CD4-positive, alpha-beta T cell treated with Interleukin-4 for 4 hours (primary cell): ENCODE measurements around the gene SIL1.
"Not testable (repeated sequence)": the region's sequence is repeated elsewhere in the genome, so short reads cannot be mapped to it uniquely, and the experiment has no call there.

Source experiments
- DNase-seq: peaks from one replicate; pipeline ENCODE4 v3.0.0-alpha.2; 2020

Gene SIL1

DNA sequence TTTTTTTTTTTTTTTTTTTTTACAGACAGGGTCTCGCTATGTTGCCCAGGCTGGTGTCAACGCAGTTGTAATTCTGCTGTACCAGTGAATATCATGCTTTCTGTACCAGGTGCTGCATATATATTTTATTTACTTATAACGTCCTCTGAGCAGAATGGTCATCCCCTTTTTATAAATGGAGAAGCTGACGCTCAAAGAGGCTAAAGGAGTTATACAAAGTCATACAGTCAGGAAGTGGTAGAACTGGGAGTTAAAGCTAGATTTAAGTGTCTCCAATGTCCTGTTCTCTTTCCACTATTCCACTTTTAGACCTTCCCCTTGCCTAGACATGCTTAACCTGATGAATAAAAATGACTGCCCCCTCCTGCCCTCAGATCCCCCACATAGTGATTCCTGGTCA, 1.2 kb upstream of the SIL1 start:
- no peak for DNase-seq

DNA sequence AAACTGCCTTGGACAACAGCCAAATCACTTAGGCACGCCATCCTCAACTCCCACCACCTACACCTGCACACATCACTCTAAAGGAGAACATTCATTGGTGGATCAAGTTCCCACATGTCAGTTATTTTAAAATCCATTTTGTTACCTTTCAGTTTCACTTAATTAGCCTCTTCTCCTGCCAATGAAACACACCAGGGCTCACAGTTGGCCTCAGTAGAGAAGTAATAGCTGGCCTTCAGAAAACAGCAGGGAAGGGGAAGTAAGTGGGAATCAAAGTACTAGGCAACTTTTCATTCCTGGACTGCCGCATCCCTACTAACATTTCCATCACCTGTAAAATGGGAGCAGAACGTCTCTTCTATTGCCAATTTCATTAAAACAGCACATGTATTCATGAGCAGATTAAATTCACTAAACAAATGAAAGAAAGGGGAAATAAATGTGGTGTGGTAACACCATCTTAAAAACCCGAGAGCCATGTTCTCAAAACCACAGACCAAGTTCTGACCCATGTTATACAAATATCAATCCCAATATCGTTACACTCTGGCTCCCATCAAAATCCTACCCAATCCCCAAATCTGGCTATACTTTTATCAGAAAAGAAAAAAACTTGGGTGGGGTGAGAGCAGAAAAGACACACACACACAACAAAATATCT, 1.7 kb downstream of the SIL1 start:
- no peak for DNase-seq

DNA sequence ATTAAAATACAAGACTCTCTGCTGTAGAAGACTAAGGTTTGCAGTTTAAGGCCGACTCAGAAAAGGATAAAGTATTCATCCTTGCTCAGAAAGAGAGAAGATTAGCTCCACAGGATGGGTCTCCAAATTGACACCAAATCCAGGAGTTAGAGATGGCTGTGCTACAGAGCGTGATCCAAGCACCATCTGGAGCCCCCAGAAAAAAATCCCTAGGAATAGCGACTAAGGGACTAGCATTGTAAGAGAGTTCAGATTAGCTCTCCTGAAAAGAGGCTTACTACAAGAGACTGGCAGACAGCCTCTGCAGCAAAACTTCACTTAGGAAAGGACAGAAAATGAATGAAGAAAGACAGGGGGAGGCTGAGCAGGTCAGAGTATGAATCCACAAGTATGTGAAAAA, 3.7 kb downstream of the SIL1 start:
- DNase-seq: no peak

DNA sequence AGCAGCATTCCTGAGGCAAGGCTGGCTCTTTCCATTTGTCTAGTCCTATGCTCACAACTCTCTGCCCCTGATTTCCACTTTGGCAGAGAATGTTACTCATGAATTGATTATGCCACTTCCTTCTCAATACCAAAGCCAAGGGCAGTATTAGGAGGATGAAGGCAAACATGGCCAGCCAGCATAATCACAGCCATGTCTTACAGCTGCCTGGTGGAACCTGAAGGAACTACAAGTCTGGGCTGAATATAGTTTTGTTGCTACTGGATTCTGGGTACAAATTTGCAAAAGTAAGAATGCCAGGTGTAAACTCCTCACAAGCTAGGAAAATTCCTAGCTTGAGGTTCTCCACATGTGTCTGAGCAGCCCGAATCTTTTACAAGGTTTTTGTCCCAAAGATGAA, 4.2 kb downstream of the SIL1 start:
- no peak for DNase-seq

DNA sequence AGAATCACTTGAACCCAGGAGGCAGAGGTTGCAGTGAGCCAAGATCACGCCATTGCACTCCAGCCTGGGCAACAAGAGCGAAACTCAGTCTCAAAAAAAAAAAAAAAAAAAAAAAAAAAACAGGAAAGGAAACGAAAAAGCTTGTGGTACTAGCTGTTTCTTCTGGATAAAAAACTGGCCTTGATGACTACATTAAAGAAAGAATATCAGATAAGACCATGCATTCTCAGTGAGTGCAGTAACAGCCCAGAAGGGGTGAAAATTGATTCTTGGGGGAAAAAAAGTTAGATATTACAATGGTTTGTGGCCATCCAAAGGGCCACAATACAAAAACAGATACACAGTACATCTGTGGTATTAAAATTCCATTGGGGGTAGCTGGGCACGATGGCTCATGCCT, 5.3 kb downstream of the SIL1 start:
- DNase-seq: not testable (repeated sequence)

DNA sequence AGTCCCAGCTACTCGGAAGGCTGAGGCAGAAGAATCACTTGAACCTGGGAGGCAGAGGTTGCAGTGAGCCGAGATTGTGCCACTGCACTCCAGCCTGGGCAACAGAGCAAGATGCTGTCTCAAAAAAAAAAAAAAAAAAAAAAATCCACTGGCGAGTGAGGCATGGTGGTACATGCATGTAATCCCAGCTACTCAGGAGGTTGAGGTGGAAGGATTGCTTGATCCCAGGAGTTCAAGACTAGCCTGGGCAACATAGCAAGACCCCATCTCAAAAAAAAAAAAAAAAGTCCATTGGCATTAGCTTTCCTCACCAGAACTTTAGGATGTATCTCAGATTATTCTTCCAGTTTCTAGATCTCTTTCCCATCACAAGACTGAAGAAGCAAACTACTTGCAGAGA, 6.2 kb downstream of the SIL1 start:
- DNase-seq: not testable (repeated sequence)

DNA sequence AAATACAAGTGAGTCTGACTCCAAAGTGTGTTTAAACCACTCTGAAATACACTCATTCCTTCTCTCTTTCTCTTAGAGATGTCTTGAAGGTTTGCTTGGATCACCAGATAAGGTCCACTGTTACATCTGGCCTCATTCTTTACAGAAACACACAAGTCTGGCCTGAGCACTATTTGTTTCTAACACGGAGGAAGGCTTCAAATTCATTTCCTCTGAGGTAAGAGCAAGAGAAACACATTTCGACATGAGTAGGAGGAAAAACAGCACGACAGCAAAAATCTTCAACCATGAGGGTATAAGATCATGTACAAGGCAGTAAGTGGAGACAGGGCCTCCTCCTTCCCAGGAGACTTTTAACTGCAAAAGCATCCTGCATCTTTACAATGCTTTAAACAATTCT, 8.0 kb downstream of the SIL1 start:
- DNase-seq: no peak

DNA sequence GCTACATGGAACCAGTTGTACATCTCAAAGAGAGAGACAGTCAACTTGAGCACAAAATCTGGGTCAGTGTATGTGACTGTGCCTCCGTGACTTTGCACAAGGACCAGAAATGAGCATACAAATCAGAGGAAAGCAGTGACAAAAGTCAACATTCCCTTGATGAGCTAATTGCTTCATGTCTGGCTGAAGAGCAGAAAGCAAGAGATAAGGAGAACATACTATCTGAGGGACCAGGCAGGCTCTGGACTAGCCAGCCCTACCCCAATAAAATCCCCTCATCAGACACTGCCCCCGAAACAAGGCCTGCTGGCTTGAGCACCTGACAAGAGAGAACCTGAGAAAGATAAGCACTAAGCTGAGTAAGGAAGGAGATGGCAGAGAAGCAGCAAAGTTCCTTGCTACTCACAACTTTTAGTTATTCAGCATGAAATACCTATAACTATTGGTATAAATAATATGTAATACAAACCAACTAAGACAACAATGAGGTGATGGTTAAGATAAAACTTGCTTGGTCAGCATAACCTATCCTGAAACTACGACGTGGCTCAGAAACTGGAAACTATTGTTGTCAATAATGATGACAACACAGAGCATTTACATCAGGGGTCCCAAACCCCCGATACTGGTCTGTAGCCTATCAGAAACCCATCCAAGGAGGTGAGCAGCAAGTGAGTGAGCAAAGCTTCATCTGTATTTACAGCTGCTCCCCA, 9.5 kb downstream of the SIL1 start:
- no peak for DNase-seq

DNA sequence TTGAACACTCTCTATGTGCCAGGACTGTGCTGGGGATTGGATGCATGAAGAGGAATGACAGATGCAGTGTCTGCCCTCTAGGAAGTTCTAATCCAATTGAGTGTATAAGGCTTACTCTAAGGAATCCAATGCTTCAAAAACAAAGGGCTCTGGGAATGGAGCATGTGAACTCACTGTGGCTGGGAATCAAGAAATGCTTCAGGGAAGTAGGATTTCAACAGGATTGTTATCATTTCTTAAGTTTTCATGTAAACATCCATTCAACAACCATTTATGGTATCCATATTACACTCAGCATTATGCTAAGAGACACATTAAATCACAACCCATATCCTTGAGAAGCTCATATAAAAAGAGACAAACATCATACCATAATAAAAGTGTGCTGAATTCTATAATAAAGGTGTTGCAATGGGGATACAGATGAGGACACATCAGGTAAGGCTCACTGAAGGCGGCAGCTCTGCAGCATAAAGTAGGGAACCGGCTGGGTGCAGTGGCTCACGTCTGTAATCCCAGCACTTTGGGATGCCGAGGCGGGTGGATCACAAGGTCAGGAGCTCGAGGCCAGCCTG, 11.3 kb downstream of the SIL1 start:
- no peak for DNase-seq

DNA sequence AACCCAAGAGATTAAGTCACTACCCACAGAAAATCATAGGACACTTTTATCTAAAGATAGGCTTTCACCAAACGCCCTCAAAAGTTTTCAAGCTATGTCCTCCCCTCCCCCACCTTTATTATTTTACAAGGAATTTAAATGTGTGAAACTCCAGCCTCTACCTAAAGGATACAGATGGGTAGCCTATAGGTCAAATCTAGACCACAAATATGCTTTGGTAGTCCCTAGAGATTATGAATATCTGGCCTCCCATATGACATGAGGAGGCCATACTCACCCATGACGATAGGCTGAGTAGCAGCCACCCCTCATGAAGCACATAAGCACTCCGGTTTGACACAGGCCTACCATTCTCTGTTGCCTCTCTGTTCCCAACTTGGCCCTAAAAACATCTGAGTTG, 11.9 kb downstream of the SIL1 start:
- DNase-seq: no peak

DNA sequence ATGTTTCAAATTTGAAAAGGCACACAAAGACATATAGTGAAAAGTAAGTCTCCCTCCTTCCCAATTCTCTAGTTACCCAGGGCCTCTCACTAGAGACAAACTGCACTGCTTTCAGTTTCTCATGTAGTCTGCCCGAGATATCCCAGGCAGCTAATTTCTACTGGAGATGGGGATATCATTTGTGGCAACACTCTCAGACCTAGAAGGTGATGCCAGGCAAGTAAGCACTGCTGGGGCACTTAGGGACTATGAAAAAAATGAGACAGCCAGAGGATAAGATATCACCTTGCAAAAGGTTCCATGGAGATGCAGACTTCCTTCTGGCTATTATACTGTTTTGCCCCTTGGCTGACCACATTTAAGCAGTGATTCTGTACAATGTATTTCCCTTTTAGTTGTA, 12.6 kb downstream of the SIL1 start:
- no peak for DNase-seq

DNA sequence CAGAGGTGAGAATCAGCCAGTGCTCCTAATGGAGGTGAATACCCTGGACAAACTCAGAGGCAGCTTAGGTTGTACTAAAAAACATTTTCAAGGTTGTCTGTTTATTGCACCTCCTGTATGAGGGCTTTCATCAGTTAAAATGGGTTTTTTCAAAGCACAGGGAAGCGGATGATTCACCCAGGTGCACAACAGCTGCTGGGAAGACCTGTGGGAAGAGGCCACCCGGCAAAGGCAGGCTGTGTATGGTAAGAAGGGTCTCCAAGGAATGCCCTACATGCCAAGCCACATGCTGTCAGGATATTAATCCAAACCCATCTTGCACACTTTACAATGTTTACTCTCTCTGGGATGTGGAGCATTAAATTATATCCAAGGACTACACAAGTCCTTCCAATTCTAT, 14.7 kb downstream of the SIL1 start:
- no peak for DNase-seq

DNA sequence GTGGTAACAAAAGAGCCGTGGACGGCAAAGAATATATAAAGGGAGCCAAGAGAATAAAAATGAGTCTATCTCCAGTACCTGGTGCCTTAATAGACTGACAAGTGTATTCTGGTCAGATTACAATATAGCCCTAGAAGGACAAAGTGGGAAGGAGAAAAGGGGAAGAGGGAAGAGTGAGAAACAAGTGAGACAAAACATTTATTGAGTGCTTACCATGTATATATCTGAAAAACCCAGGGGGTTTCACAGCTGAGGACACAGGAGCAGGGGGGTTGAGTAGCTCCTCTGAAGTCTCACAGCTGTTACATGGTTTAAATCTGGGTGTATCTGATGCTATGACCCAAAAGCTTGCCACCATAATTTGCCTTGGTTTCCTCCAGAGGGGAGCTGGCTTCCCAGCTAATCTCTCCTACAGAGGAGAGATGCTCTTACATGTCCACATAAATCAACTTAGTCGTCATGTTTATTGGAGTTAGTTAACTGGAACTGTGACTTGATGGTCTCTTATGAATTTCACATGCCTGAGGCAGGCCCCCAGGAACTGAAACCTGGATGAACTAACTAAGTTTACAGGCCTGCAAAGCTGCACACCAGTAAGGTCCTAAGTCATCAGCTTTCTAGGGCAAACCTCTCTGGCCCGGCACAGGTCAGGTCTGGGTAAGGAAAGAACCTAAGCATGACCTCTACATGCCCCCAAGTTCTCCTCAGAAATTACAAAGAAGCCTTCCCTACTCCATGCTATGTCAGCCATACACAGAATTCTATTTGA, 15.5 kb downstream of the SIL1 start:
- DNase-seq: no peak

DNA sequence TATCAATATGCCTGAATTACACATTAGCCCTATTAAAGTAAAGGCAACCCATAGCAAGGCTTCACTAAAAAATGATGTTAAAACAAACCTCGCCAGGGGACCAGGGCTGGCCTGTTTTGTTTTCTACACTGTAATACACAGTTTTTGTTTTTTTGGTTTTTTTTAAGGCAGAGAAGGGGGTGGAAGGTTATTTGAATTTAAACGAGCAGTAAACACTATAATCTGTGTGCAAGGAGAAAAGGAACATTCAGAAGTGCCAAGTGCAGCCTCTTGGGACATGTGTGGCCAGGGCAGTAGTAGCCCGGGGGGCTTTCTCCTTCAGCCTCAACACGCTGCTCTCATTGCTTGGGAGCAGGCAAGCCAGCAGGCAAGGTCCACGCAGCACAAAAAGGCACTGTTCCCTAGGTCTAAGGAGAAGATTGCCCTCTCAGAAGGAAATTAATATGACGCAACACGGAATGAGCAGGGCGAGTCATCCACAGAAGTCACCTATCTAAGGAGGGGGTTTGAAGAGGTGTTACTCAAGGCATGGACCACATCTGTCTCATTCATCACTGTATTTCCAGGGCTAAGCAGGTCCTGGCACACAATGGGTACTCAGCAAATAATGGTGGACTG, 16.2 kb downstream of the SIL1 start:
- DNase-seq: no peak

DNA sequence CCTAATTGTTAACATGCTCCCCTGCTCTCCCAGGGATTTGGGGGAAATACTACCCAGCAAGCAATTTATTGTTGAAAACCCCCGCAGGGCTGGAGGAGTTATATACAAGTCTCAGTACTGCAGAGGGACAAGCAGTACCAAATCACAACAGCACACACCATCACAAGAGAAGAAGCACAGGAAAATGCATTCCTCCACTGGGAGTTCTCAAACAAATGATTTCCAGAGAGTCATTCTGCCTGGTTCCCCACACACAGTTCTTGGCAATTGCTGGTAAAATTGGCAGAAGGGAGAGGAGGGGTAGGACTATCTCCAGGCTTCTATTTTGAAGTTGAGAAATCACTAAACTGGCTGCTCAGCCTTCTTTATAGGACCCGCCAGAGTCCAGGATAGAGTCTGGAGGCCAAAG, 16.8 kb downstream of the SIL1 start:
- DNase-seq: no peak

DNA sequence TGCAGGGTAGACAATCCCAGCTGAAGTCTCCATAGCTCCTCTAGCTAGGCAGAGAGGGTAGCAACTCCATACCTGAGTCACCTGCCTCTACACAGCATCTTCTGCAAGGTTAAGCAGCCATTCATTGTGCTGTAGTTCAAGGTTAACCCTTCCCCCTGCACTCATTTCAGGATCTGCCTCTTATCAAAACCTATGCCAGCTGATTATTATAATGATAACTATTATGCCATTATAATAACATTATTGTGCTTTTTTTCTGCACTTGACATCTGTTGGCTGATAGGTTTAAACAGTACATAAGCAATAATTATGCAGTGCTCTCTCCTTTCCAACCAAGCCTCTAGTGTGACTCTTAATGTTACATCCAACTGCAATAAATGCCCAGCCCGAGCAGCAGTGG, 17.3 kb downstream of the SIL1 start:
- DNase-seq: no peak

DNA sequence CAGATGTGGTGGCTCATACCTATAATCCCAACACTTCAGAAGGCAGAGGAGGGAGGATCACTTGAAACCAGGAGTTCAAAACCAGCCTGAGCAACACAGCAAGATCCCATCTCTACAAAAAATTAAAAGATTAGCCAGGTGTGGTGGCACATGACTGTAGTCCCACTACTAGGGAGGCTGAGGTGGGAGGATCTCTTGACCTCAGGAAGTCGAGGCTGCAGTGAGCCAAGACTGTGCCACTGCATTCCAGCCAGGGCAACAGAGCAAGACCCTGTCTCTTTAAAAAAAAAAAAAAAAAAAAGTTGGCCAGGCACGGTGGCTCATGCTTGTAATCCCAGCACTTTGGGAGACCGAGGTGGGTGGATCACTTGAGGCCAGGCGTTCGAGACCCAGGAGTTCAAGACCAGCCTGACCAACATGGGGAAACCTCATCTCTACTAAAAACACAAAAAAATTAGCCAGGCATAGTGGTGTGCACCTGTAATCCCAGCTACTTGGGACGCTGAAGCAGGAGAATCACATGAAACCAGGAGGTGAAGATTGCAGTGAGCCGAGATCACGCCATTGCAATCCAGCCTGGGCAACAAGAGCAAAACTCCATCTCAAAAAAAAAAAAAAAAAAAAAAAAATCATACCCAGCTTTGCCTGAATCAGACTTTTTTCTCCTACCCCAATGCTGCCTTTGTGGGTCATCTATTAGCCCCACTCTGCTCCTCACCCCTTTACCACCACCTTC, 18.2 kb downstream of the SIL1 start:
- DNase-seq: not testable (repeated sequence)

DNA sequence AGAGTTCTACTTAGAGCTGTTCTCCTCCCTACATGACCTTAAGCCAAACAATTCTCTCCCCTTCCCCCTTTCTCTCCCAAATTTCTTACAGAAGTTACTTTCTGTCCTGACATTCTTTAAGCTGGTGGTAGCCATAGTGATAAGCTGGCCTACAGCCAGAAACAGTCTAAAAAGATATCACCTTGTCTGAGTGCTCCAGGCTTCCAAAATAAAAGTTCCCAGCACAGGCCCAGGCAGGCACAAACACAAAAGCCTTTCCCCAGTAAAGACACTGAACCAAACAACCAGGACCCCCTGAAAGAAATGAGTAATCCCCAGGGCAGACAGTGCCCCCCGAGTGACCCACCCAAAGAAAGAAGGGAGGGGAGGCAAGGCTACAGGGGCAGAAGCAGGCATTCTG, 19.2 kb downstream of the SIL1 start:
- no peak for DNase-seq

DNA sequence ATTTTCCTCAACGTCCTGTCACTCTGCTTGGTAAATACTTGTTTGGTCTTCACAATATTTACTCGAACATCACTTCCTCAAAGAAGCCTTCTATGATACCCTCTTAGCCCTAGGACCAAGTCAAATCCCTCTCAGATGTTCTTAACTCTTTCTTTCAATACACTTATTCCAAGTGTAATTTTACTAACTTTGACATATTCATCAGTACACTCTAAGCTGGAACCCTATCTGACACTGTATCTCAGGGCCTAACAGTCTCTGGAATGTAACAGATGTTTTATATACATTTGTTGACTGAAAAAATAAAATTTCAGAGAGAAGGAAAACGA, 19.6 kb downstream of the SIL1 start:
- no peak for DNase-seq

DNA sequence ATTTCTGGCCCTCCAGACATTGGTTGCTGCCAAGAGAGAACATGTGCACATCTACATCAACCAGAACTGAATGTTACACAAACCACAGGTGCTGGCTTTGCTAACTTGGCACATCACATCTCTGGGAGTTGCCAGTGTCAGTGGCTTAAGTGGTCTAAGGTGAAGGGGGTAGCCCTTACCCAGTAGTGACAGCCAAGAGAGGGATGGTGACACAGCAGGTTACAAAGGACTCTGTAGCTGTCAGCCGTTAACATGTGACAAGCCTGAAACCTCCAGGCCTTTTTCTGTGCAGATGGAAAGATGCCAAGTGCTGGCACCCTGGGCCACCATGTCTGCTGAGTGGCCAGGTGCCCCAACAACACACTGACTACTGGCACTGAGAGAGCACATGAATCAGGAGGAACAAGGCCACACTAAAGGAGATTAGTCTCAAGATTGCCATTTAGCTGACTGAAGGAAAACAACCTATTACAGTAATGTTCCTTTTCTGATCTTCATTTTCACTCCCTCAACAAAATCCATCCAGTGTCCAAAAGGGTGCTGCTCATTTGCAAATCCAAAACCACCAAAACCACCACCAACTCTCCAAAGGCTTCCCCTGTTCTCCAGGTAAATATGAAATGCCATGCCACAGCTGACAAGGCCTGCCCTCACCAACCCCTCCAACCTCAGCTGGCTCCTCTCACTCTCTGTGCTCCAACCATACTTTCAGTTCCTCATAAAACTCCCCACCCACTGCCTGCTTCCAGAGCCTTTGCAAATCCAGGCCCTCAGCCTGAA, 20.2 kb downstream of the SIL1 start:
- DNase-seq: no peak

DNA sequence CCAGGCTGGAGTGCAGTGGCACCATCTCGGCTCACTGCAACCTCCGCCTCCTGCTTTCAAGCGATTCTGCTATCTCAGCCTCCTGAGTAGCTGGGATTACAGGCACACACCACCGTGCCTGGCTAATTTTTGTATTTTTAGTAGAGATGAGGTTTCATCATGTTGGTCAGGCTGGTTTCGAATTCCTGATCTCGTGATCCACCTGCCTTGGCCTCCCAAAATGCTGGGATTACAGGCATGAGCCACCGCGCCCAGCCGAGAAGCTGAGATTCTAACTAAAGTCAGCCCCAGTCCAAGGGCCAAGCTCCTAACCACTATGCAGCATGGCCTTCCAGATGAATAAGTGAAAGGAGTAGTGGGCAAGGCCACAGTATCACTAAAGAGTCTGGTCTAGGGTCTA, 20.9 kb downstream of the SIL1 start:
- DNase-seq: not testable (repeated sequence)

DNA sequence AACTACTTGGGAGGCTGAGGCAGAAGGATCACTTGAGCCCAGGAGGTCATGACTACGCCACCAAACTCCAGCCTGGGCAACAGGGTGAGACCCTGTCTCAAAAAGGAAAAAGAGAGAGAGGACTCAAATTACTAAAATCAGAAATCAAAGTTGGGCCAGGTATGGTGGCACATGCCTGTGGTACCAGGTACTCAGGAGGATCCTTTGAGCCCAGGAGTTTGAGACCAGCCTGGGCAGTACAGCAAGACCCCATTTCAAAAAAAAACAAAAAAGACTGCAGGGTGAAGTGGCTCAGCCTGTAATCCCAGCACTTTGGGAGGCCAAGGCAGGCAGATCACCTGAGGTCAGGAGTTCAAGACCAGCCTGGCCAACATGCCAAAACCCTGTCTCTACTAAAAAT, 23.8 kb downstream of the SIL1 start:
- DNase-seq: not testable (repeated sequence)
